IMR-90 (cell line): ENCODE measurements around the gene KRTDAP. TPM values are rescaled to one million over a fixed set of nuclear protein-coding genes. Genes with fewer than 3 reads are reported as not detected.

ENCODE experiments used
- ATAC-seq: fragments of 200-7000 bp; cut with Tn5 transposase; 2 replicates; pipeline ENCODE4 v1.9.1; 2020; ENCODE audit warnings: low read depth, mild to moderate bottlenecking, moderate library complexity
- BruUV-seq: library from RNA; stranded (reverse); fragments of 400-500 nt; replicated peaks from 2 replicates; lab custom pipeline; 2021; lab: Mats Ljungman, UMichigan
- CTCF ChIA-PET: fragments of 300-600 bp; formaldehyde crosslinking; extraction: SDS; loops from one replicate; lab custom pipeline; 2021; ENCODE audit warnings: antibody characterized with exemption; lab: Yijun Ruan, JAX
- POLR2A ChIA-PET: fragments of 300-600 bp; sonication (Branson Sonifier 250); formaldehyde crosslinking; loops from one replicate; lab custom pipeline; 2022; ENCODE audit warnings: antibody characterized with exemption; ENCODE audit not compliant: unreplicated experiment; lab: Charles Lee
- DNase-seq: peaks from one replicate; pipeline ENCODE4 v3.0.0; 2013
- H2AFZ ChIP-seq: replicated peaks from 2 replicates; pipeline ENCODE3; 2013; ENCODE audit warnings: low read length, mild to moderate bottlenecking; ENCODE audit not compliant: poor library complexity
- H2AK5ac ChIP-seq: 2 replicates; pipeline ENCODE4 v1.6.1; 2013; ENCODE audit warnings: low read depth, low read length, inconsistent platforms
- H2AK9ac ChIP-seq: replicated peaks from 2 replicates; pipeline ENCODE3; 2013; ENCODE audit warnings: mild to moderate bottlenecking, low read depth, low read length, moderate library complexity; ENCODE audit not compliant: poor library complexity
- H2BK120ac ChIP-seq: 2 replicates; pipeline ENCODE4 v1.6.1; 2013; ENCODE audit warnings: low read depth, low read length, inconsistent platforms
- H2BK15ac ChIP-seq: 3 replicates; pipeline ENCODE4 v1.6.1; 2013; ENCODE audit warnings: low read depth, low read length, inconsistent platforms
- H2BK20ac ChIP-seq: 2 replicates; pipeline ENCODE4 v1.6.1; 2013; ENCODE audit warnings: low read depth, mild to moderate bottlenecking, inconsistent platforms, low read length, moderate library complexity
- H2BK5ac ChIP-seq: 2 replicates; pipeline ENCODE4 v1.6.1; 2013; ENCODE audit warnings: mild to moderate bottlenecking, low read depth, low read length, inconsistent platforms; ENCODE audit not compliant: poor library complexity, severe bottlenecking
- H3K14ac ChIP-seq: replicated peaks from 2 replicates; pipeline ENCODE4 v1.6.1; 2013; ENCODE audit warnings: low read depth, low read length, inconsistent platforms
- H3K18ac ChIP-seq: 2 replicates; pipeline ENCODE4 v1.6.1; 2013; ENCODE audit warnings: low read depth, low read length, control low read depth
- H3K23ac ChIP-seq: 2 replicates; pipeline ENCODE4 v1.6.1; 2013; ENCODE audit warnings: low read depth, low read length, inconsistent platforms
- H3K27ac ChIP-seq: 2 replicates; pipeline ENCODE4 v1.5.1; 2013; ENCODE audit warnings: mild to moderate bottlenecking, control low read depth, low read length; ENCODE audit not compliant: insufficient read depth
- H3K27me3 ChIP-seq: 2 replicates; pipeline ENCODE4 v1.6.1; 2013; ENCODE audit warnings: low read length; ENCODE audit not compliant: control insufficient read depth, insufficient read depth
- H3K36me3 ChIP-seq: 2 replicates; pipeline ENCODE4 v1.6.1; 2013; ENCODE audit warnings: low read length, mixed read lengths; ENCODE audit not compliant: control insufficient read depth, insufficient read depth
- H3K4ac ChIP-seq: 2 replicates; pipeline ENCODE4 v1.6.1; 2013; ENCODE audit warnings: low read depth, low read length, inconsistent platforms
- H3K4me1 ChIP-seq: 2 replicates; pipeline ENCODE4 v1.6.1; 2013; ENCODE audit warnings: low read length, mixed read lengths; ENCODE audit not compliant: control insufficient read depth, insufficient read depth
- H3K4me2 ChIP-seq: 2 replicates; pipeline ENCODE4 v1.6.1; 2013; ENCODE audit warnings: low read depth, mild to moderate bottlenecking, control low read depth, low read length, moderate library complexity
- H3K4me3 ChIP-seq: 2 replicates; pipeline ENCODE4 v1.5.1; 2013; ENCODE audit warnings: low read depth, mild to moderate bottlenecking, control low read depth, low read length, moderate library complexity; ENCODE audit not compliant: insufficient read depth
- H3K56ac ChIP-seq: 2 replicates; pipeline ENCODE4 v1.6.1; 2013; ENCODE audit warnings: low read length, inconsistent platforms; ENCODE audit not compliant: insufficient read depth; ENCODE audit errors: extremely low read depth
- H3K79me1 ChIP-seq, 2 experiments: 2 replicates each; pipeline ENCODE4 v1.6.1; 2013; ENCODE audit warnings: low read length in 2 of 2, inconsistent platforms in 1 of 2, low read depth in 1 of 2
- H3K9ac ChIP-seq: 2 replicates; pipeline ENCODE4 v1.6.1; 2013; ENCODE audit warnings: low read depth, low read length, control low read depth
- H3K9me1 ChIP-seq: 2 replicates; pipeline ENCODE4 v1.6.1; 2013; ENCODE audit warnings: low read length, inconsistent platforms; ENCODE audit not compliant: insufficient read depth
- H3K9me3 ChIP-seq: 2 replicates; pipeline ENCODE4 v1.6.1; 2013; ENCODE audit warnings: low read length; ENCODE audit not compliant: control insufficient read depth, insufficient read depth
- H4K20me1 ChIP-seq: 2 replicates; pipeline ENCODE4 v1.6.1; 2013; ENCODE audit warnings: low read length, inconsistent platforms; ENCODE audit not compliant: insufficient read depth
- H4K5ac ChIP-seq: 2 replicates; pipeline ENCODE4 v1.6.1; 2013; ENCODE audit warnings: mild to moderate bottlenecking, low read depth, low read length, control low read depth
- H4K8ac ChIP-seq, 2 experiments: 2 replicates each; pipeline ENCODE4 v1.6.1; 2013; ENCODE audit warnings: low read depth in 2 of 2, low read length in 2 of 2, control low read depth in 1 of 2, inconsistent platforms in 1 of 2
- H4K91ac ChIP-seq: 2 replicates; pipeline ENCODE4 v1.6.1; 2013; ENCODE audit warnings: low read depth, low read length, inconsistent platforms; ENCODE audit not compliant: insufficient read depth
- CEBPB ChIP-seq: IDR thresholded peaks from 2 replicates; pipeline ENCODE4 v1.6.1; 2012; ENCODE audit warnings: low read depth, low read length, improper control_type of control experiment
- MXI1 ChIP-seq: IDR thresholded peaks from 2 replicates; pipeline ENCODE4 v1.6.1; 2012; ENCODE audit warnings: low read depth, mild to moderate bottlenecking, low read length, moderate library complexity, borderline replicate concordance
- SMC3 ChIP-seq: fragments of 150-350 bp; IDR thresholded peaks from 2 replicates; pipeline ENCODE4 v1.6.1; 2016; ENCODE audit warnings: low read depth, mild to moderate bottlenecking, antibody characterized with exemption, low read length, moderate library complexity
- WGBS, 2 experiments: methylation state at CpG; one replicate each; pipeline versions ENCODE4 v1.1.5 to v1.1.7; 2013; ENCODE audit warnings: missing lambda C conversion rate in 2 of 2; ENCODE audit not compliant: insufficient read length in 1 of 2; ENCODE audit errors: extremely low coverage in 2 of 2; 5-methylcytosine and 5-hydroxymethylcytosine counted together
- dilution Hi-C: fragments of 300-500 bp; cut with HindIII; formaldehyde crosslinking; loops from one replicate; pipeline ENCODE4 v1.14.3; 2018; ENCODE audit warnings: low sequenced_read_pairs; ENCODE audit not compliant: unreplicated experiment
- in situ Hi-C: fragments of 300-500 bp; cut with MboI; formaldehyde crosslinking; loops from 3 replicates; pipeline ENCODE4 v1.14.3; 2019; ENCODE audit warnings: low sequenced_read_pairs, inconsistent platforms, mixed read lengths
- intact Hi-C: fragments of 100-400 bp; cut with micrococcal nuclease; formaldehyde crosslinking; loops from 2 replicates; pipeline ENCODE4 v1.10.0; 2022
- polyA plus RNA-seq, 3 experiments: library from polyadenylated mRNA; depleted of rRNA; stranded (reverse); fragments of >200 nt; gene quantifications; 2 replicates each; pipeline ENCODE4 v1.2.3, GENCODE V29; 2012; ENCODE audit warnings: low replicate concordance in 1 of 3
- total RNA-seq: library from RNA; depleted of rRNA; stranded (reverse); fragments of >200 nt; gene quantifications from 2 replicates; pipeline ENCODE4 v1.2.3, GENCODE V29; 2012

KRTDAP gene
- total and polyA plus RNA-seq, 2 of the 4 experiments (the other 2 are of a cell fraction): not detected

DNA sequence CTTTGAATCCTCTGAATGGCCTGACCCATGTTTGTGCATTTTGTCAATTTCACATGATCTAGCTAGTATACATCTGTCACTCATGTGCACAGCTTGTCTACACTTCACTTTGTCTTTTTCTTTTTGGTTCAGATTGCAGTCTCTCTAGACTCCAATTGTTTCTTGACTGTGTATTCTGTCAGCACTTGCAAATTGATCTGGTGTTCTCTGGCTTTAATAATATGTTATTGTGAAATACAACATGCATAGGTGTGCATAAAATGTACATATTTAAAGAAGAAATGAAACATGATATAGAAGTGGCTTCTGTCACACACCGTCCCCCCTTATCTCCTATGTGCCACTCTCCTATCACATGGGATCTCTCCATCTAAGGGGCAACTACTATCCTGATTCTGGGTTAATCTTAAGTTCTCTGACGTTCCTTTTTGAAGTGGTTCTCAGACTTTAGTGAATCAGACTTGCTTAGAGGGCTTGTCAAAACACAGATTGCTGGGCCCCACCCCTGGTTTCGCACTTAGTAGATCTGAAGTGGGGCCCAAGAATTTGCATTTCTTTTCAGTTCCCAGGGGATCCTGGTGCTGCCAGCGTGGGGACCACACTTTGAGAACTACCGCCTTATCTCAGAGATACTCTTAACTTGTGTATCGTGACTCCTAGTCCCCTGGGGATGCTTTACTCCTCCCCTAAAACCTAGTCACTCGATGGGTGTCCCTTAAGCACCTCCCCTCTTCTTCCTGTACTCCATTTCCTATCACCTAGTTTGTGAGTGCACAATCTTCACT, 5.8 kb downstream of the KRTDAP start:
- Histone ChIP-seq H4K5ac (no peak overlapping the region), H2AK5ac (no peak overlapping the region), H2BK20ac (no peak overlapping the region), H3K56ac (no peak overlapping the region), H2AK9ac (no peak overlapping the region), H3K9ac (no peak overlapping the region), H3K9me1 (no peaks in the 10 kb centered on the region), H2BK5ac (no peak overlapping the region), H2AFZ (no peak overlapping the region), H3K14ac (no peak overlapping the region), H3K36me3 (no peaks in the 10 kb centered on the region), H3K9me3 (no peaks in the 10 kb centered on the region), H3K18ac (no peak overlapping the region), H3K4ac (no peak overlapping the region), H3K79me1 (no peaks in the 10 kb centered on the region), H3K27me3 (peaks cover 18% of the 10 kb centered on the region), H3K27ac (no peak overlapping the region), H4K20me1 (no peaks in the 10 kb centered on the region), H3K4me3 (no peak overlapping the region), H3K23ac (no peak overlapping the region), H2BK120ac (no peak overlapping the region), H4K91ac (no peak overlapping the region), H3K4me1 (no peaks in the 10 kb centered on the region), H3K4me2 (no peak overlapping the region), H2BK15ac (no peak overlapping the region), H4K8ac (no peak overlapping the region)
- ChIA-PET CTCF (no interaction called here), POLR2A (no interaction called here)
- 86% methylated on average over 1 of the region's 7 CpGs; no CpG with 5 or more reads in 1 of the 2 experiments for WGBS, 2 experiments
- ATAC-seq (no peak), DNase-seq (no peak)
- BruUV-seq: no TSS peak
- in situ Hi-C loops: no loop called here
- intact Hi-C loops: no loop called here
- dilution Hi-C loops: no loop called here
- TF ChIP-seq MXI1: no peak
- TF ChIP-seq SMC3: no peak
- TF ChIP-seq CEBPB: no peak
